GM19397 (cell line): Measurements from ENCODE around the gene TMEM178B.
"Not testable (repeated sequence)": the region's sequence is repeated elsewhere in the genome, so short reads cannot be mapped to it uniquely, and the experiment has no call there.

Experiments used
- ATAC-seq: cut with Tn5 transposase; IDR thresholded peaks from one replicate; pipeline ENCODE4 v1.9.1; 2021; ENCODE audit warnings: mild to moderate bottlenecking, moderate library complexity; ENCODE audit not compliant: unreplicated experiment

The TMEM178B gene

DNA sequence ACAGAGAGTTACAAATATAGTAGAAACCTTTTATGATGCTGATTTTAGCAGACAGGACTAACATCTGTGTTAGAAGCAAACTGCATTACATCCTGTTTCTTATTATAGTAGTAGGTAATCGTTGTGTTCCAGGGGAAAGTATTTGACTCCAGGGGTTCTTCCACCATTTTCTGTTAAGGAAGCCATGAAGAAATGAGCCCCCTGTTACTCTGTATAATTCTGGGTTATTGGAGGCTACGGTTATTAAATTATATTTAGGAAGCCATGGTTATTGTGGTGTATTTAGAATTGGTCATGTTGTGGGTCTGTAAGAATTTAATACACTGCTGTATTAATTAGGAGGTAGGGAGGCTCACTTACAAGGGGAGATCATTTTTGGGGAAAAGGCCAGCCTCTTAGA lies 301.6 kb downstream of the TMEM178B start:
- no peak for ATAC-seq

DNA sequence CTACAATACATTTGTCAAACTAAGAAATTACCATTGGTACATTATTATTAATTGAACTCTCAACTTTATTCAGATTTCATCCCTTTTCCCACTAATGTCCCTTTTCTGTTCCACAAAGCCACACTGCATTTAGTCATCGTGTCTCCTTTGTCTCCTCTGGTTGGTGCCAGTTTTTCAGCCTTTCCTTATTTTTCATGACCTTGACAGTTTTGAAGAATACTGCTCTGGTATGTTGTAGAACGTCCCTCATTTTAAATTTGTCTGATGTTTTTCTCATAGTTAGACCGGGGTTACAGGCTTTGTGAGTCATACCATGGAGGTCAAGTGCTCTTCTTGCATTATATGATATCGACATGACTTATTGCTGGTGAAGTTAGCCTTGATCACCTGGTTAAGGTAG lies 304.0 kb downstream of the TMEM178B start:
- no peak for ATAC-seq

DNA sequence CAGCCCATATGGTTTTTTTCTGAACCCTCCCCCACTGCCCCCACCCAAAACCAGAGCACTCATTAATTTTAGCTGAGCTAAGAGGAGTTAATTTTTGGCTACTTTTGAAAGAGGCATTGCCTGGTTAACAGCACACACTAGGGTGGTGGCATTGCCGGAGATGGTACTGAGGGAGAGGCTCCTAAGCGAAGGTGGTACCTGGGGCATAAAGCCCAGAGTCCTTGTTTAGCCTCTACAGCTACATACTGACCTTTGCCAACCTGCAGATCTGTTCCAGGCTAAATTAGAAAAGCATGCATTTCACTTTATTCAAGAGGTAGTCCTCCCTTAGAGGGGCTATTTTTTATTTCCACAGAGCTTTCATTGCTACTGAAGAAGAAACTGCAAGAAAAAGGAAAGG lies 304.5 kb downstream of the TMEM178B start:
- ATAC-seq, result no peak

DNA sequence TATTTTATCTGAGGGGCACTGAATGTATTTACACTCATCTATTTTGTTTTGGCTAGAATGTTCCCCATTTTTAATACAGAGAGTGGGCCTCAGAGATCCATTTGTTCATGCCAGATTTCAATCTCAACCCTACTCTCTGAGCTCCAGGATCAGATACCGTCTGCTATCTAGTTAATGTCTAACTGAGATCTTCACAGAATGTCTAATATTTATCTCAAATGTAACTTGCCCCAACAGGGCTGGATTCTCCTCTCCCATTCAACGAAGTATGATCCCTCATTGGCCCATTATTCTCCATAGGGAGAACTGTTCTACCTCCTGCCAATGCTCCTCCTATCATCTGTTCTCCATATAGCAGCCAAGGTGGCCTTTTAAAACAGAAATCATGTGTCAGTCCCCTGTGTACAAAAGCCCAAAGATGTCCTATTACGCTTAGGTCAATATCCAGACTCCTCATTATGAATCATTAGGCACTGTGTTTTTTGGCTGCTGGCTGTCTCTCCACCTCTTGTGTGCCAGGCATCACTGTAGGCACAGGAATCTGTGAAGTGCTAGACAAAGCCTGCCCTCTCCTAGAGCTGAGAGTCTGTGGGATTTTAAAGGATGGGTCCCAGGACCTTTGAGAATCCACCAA lies 308.0 kb downstream of the TMEM178B start:
- ATAC-seq, result no peak

DNA sequence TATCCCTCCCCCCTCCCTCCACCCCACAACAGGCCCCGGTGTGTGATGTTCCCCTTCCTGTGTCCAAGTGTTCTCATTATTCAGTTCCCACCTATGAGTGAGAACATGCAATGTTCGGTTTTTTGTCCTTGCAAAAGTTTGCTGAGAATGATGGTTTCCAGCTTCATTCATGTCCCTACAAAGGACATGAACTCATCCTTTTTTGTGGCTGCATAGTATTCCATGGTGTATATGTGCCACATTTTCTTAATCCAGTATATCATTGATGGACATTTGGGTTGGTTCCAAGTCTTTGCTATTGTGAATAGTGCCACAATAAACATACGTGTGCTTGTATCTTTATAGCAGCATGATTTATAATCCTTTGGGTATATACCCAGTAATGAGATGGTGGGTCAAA lies 309.5 kb downstream of the TMEM178B start:
- ATAC-seq, result not testable (repeated sequence)

DNA sequence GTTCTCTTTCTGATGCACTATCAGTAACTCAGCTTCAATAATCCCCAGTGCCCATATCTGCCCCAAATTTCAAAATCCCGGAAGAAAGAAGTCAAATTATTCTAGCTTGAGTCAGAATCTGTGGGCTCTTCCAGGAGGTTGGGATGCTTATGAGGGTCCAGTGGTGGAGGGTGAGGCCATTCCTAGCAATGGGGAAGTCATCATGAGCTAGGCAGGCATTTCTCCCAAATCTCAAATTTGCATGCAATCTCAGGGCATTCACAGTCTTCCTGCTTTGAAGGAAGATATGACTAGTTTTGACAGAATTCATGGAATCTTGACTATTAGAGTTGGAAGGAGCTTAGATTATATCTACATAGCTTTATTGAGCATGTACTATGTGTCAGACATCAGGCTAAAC lies 313.0 kb downstream of the TMEM178B start:
- ATAC-seq, result no peak

DNA sequence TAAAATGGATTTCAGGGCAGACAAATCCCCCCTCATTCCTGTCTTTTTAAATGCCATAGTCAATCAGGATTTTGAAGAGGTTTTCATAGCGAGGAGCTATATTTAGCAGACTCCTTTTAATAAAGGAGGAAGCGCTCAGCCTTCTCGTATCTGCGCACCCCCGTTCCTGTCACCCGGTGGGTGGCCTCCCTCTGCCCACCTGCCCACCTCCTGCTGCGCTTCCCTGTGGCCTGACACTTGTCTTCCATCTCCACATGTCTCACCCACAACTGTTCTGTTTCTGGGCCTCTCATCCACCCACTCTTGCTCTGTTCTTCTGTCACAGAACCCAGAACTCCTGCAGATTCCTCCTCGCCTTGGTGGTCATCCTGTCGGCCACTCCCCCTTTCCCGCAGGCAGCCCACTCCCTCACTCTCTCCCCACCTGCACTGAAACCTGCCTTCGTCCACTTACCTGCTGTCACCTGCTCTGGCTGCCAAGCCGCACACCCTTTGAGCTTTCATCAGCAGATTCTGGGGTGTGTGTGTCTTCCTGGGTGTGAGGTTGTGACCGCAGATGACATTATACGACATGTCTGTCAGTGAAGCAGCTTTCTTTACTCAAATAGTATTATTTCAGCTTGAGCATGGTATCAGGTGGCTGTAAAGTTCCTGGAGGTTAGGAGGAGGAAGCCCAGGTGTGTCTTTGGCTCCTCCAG lies 313.8 kb downstream of the TMEM178B start:
- no peak for ATAC-seq

DNA sequence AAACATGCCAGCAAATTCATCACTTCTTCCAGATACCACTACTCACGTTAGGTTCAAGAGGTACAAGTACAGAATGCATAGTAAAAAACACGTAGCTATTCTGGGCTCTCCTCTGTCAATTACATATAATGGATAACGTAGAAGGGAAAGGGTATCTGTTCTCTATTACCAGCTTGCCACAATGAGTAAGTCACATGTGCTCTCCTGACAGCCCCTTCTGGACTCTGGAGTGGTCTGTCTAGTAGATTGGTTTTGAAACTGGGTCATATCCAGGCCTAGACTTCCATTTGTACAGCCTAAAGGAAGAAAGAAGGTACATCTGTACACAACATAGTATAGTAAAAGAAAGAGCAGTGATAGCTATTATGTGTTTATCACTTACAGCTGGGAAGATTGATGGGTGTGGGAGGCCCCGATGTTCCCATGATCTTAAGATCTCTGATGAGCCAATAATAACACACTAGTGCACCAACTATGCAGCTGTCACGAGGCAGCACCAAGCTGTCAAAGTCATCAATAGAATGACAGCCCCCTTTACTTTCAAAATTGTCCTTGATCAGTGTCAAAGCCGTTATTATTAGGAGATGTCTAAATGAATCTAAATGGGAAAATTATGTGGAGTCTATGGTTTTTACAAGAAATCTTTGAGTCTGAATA lies 315.4 kb downstream of the TMEM178B start:
- no peak for ATAC-seq

DNA sequence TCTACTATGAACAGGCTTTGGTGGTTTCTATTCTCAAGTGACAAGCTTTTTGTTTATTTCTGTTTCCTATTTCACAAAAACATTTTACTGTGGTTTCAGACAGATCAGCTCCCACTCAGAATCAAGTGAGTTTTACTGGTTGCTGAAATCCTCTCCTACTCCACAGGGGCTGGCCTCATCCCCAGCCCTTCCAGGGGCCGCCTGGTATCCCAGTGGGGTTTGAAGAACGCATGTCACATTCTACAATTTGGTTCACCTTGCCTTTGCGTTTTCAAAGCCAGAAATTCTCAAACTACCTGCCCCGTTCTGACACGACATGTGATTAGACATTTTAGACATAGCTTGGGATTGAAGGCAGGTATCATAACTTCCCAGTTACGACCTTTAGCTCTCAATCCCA lies 316.5 kb downstream of the TMEM178B start:
- no peak for ATAC-seq

DNA sequence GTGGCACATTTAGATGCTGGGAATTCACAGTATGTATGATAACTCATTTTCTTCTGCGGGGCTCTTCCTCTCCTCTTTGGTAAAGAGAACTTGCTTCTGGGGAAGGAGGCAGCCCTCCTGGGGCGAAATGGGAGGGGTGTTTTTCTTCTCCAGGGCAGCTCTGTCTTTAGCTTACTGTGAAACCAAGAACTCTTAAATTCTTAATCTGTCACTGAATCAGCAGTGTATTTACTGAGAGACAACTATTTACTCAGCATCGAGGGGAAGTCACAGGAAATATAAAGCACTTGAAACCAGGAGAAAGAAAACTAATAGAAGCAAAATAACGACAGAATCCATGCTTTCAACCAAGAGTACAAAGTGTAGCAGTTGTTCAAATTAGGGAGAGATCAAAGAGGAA lies 319.2 kb downstream of the TMEM178B start:
- no peak for ATAC-seq

DNA sequence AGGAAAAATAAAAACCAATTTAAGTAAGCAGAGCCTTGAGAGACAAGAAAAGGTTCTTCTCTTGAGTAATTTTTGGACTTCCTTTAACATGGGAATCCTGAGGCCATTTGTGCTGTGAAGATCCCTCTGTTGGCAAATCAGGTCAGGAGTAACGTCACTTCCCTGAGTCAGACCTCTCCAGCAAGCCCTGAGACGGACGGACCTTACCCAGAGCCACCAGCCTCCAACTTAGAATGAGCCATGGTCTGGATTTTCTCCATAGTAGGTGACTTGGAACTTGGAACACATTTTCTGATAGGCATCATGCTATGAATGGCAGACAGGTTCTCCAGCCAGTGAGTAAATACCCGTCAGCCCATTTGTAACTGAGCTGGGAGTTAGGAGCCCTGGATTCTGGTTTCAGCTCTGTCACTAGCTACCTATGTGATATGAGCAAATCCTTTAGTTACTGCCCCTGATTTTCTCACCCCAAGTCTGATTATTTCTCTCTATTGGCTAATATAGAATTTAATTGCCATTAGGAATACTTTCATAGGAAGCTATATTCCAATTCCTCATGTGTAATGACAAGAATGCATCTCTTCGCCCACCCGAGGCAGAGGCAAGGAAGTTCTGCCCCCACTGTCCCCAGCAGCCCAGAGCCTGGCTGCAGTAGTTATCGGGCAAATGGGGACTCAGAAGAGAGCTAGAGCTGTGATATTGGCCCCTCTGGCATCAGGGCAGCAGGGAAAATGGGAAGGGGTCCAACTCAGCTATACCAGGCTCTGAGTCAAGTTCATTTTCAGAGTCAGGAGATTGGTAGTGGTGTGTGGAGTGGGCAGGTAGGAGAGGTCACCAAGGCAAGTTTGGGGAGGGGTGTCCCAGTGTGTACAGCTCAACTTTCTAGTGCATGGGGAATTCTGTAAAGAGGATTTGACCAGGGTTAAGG lies 323.6 kb downstream of the TMEM178B start:
- no peak for ATAC-seq

DNA sequence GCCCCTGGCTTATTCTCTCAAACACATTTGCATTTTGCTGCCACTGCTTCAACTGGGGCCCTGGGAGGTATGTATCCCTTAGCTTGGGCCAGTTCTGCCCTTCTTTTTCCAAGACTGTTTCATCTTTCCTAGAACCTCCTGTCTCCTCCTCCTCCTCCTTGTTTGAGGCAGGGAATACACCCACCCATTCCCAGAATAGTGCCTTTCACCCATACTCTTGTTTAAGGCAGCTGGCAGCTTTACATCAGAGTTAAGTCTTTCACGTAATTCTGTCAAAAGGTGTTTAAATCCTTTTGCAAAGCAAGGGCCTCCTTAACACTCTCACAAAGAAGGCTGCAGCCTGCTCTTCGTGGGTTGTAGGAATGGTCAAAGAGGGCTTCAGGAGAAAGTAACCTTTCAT lies 326.5 kb downstream of the TMEM178B start:
- no peak for ATAC-seq

DNA sequence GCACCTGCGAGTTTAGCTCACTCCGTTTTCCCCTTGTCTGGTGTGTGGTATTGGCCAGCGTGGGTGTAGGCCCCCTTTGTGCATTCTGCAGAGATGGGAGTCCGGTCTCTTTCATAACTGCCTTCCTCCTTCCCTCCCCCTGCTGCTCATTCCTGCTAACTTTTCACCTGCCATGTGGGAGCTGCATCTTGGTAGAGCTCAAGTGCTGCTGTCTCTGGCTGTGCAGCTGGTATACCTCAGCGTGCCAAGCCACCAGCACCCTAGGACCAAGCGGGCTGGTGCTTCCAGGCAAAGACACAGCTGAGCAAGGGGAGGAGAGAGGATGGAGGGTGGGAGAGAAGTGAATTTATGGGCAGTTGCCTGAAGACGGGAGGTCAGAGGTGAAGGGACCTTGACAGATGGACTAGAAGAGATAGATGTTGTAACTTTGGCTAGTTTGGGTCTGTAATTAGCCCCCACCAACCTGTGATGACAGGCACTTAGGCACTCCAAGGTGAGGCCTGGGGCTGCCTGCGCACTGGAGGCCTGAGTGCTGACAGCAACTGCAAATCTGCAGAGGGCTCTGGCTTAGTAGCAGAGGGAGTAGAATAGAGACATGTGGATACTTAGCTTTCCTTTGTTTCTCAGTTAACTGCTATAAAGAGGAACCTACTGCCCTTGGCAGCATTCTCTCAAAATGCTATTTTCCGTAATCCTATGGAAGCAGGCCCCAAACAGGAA lies 328.6 kb downstream of the TMEM178B start:
- no peak for ATAC-seq

DNA sequence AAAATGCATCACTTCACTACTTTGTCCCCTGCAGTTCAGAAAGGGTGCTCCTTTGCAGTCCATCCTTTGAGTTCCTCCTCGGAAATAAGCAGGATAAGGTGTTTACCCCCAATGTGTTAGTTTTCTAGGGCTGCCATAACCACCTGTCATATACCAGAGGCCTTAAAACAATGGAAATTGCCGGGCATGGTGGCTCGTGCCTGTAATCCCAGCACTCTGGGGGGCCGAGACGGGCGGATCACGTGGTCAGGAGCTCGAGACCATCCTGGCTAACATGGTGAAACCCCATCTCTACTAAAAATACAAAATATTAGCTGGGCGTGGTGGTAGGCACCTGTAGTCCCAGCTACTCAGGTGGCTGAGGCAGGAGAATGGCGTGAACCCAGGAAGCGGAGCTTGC lies 330.0 kb downstream of the TMEM178B start:
- not testable (repeated sequence) for ATAC-seq

DNA sequence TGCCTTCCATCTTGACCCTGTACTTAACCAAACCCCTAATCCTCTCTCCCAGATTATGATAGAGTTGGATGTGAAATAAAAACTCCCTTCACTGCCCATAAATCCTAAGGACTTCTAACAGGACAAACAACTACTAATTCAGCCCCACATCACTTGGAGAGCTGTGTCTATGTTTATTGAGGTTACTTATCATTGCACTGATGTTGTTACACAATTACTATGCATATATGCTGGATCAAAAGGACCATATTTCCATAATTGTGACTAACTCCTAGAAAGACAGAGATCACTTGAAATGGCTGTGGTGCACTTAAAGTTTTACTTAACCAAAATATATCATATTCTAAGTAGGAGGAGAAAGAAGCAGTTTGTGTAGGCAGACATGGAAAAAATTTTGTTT lies 332.5 kb downstream of the TMEM178B start:
- no peak for ATAC-seq

DNA sequence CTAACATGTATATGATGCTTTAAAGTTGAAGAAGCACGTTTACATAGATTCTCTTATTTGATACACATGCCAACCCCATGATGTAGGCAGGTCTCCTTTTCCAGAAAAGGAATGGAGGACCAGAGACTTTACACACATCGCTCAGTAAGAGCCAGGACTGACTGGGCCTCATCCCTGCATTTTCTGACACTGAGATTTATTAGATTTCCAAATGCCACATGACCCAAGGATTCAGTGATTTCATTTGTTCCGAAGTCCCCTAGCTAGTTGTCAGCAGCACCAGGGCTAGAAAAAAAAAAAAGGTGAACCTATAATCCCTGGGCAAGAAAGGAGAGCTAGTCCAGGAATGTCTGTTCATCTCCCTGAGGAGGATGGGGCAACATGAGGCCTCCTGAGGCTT lies 334.0 kb downstream of the TMEM178B start:
- ATAC-seq, result no peak

DNA sequence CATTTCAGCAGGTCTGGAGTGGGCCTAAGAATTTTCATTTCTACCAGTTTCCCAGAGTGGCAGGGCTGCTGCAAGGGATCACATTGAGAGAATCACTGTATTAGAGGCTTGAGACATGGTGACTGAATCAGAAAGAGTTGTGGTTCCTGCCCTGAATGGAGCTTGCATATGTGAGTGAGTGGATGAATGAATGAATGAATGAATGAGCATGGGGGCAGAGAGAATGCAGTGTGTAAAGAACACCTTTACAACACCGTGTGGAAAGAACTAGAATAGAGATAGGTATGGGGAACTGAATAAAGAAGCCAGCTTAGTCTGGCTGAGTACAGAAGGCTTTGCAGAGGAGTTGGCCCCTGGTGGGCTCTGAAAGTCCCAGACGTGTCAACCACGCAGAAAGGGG lies 334.6 kb downstream of the TMEM178B start:
- no peak for ATAC-seq

DNA sequence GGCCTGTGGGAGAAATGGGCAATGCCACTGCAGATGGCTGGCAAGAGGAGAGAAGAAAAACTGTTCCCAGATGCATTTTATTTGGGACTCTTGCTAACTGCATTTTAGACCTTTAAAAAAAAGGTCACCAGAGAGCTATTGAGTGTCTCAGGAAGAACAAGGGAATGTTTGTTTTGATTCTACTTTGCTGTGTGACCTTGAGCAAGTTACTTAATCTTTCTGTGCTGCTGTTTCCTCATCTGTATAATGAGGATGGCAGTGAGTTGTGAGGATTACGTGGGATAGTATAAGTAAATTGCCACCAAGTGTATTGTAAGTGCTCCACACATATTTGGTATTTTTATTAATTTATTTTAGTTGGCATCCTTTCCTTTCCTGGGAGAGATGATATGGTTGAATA lies 335.4 kb downstream of the TMEM178B start:
- no peak for ATAC-seq

DNA sequence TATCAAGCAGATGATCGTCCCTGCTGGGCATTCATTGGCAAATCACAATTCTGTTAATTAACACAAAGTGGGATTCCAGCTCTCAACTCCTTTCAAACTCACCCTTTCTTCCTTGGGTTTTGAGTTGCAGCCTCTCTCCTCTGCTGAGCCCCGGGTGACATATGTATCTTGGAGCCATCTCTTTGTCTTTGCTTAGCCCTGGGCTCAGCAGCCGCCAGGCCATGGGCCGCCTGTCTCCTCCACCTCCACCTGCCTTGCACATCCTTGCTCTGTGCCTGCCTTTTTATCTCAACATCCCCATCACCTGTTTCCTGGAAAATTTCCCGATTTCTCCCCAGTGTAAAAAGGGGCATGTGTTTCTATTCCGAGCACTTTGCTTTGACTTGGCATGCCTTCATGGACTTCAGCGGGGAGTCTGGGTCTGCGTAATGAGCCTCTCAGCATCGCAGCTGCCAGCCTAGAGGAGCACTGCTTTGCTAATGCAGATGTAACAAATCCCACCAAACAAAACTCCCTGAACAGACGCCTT lies 336.0 kb downstream of the TMEM178B start:
- ATAC-seq, result no peak

DNA sequence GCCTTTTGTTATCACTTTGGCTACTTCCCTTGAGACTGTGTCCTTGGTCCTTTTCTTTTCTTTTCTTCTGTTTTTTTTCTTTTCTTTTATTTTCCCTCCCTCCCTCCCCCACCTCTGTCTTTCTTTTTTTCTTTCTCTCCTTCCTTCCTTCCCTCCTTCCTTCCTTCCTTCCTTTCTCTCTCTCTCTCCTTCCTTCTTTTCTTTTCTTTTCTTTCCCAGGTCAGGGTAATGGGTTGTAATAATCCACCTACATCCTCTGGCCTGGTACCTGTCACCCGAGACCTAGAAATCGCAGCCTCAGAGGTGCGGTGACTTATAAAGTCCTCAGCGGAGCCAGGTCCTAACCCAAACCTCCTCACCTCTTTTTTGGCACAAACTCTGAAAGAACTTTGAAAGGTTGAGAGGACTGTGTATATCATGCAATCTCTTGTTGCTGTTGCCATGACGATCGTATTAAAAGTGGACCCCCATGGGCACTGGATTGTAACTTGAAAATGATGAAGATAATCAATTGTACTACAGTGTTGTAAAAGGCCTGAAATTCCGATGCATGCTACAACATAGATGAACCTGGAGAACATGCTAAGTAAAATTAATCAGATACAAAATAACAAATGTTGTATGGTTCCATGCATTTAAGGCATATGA lies 336.6 kb downstream of the TMEM178B start:
- no peak for ATAC-seq
